Measurements from ENCODE around the gene LRP8.
"Not testable (repeated sequence)": the region's sequence is repeated elsewhere in the genome, so short reads cannot be mapped to it uniquely, and the experiment has no call there.

The LRP8 gene

GRCh38 chr1:53238197-53239155 lies 89.4 kb downstream of the LRP8 start, which contains the start of gene MAGOH:
TSS of gene MAGOH (minus strand) at chr1:53238518. CDS start at chr1:53238448, 70 bp downstream.
- FAIRE-seq: peak; percentile 99
- DNase-seq (ENCODE audit: insufficient read length, low spot score): peak; percentile 98

GRCh38 chr1:53237638-53238037 lies 90.2 kb downstream of the LRP8 start:
- no peak for FAIRE-seq

GRCh38 chr1:53220962-53221286 lies 106.9 kb downstream of the LRP8 start:
- DNase-seq (ENCODE audit: insufficient read length, low spot score): no peak
- FAIRE-seq: no peak

More at GRCh38 chr1:53237638-53238037, 90.2 kb downstream of the LRP8 start:
- no peak for DNase-seq (ENCODE audit: insufficient read length, low spot score)

GRCh38 chr1:53220171-53220961 lies 107.5 kb downstream of the LRP8 start, which contains the start of gene CZIB:
TSS of gene CZIB (minus strand) at chr1:53220634. CDS start at chr1:53220575, 59 bp downstream.
- FAIRE-seq (peak; percentile 92), DNase-seq (ENCODE audit: insufficient read length, low spot score) (peak; percentile 86)

GRCh38 chr1:53219711-53220110 lies 108.2 kb downstream of the LRP8 start:
- DNase-seq (ENCODE audit: insufficient read length, low spot score) (no peak), FAIRE-seq (no peak)

- DNase-seq (ENCODE audit: insufficient read length, low spot score) (no peak), FAIRE-seq (no peak)
Observed at GRCh38 chr1:53218201-53218600, 109.7 kb downstream of the LRP8 start.

- FAIRE-seq: no peak
- no peak for DNase-seq (ENCODE audit: insufficient read length, low spot score)
Observed at GRCh38 chr1:53214376-53214940, 113.4 kb downstream of the LRP8 start.

- DNase-seq (ENCODE audit: insufficient read length, low spot score) (no peak), FAIRE-seq (no peak)
Observed at GRCh38 chr1:53210954-53211353, 116.9 kb downstream of the LRP8 start.

GRCh38 chr1:53210352-53210751 lies 117.5 kb downstream of the LRP8 start:
- FAIRE-seq: no peak
- DNase-seq (ENCODE audit: insufficient read length, low spot score): no peak

- no peak for FAIRE-seq
Observed at GRCh38 chr1:53207726-53208125, 120.1 kb downstream of the LRP8 start.

GRCh38 chr1:53206735-53207379 lies 121.0 kb downstream of the LRP8 start:
- DNase-seq (ENCODE audit: insufficient read length, low spot score) (no peak), FAIRE-seq (no peak)

More at GRCh38 chr1:53207726-53208125, 120.1 kb downstream of the LRP8 start:
- no peak for DNase-seq (ENCODE audit: insufficient read length, low spot score)

- FAIRE-seq; DNase-seq (ENCODE audit: insufficient read length, low spot score): not testable (repeated sequence)
Observed at GRCh38 chr1:53206083-53206685, 121.7 kb downstream of the LRP8 start.

- DNase-seq (ENCODE audit: insufficient read length, low spot score); FAIRE-seq: not testable (repeated sequence)
Observed at GRCh38 chr1:53205496-53205895, 122.4 kb downstream of the LRP8 start.

- FAIRE-seq (no peak), DNase-seq (ENCODE audit: insufficient read length, low spot score) (no peak)
Observed at GRCh38 chr1:53203466-53203865, 124.4 kb downstream of the LRP8 start.

GRCh38 chr1:53198241-53198651 lies 129.6 kb downstream of the LRP8 start:
- FAIRE-seq (no peak), DNase-seq (ENCODE audit: insufficient read length, low spot score) (no peak)

- DNase-seq (ENCODE audit: insufficient read length, low spot score) (no peak), FAIRE-seq (no peak)
Observed at GRCh38 chr1:53197291-53198200, 130.3 kb downstream of the LRP8 start.

- FAIRE-seq (peak; percentile 76), DNase-seq (ENCODE audit: insufficient read length, low spot score) (peak; percentile 97)
Observed at GRCh38 chr1:53196485-53197290, 131.2 kb downstream of the LRP8 start, which contains the start of gene CPT2. TSS of gene CPT2 (plus strand) at chr1:53196824. CDS start at chr1:53196944, 120 bp downstream.

GRCh38 chr1:53196017-53196484 lies 131.8 kb downstream of the LRP8 start:
- FAIRE-seq (peak; percentile 11), DNase-seq (ENCODE audit: insufficient read length, low spot score) (no peak)
